HG03066 (cell line): ENCODE measurements around the gene SLC26A1.
"Not testable (repeated sequence)": the region's sequence is repeated elsewhere in the genome, so short reads cannot be mapped to it uniquely, and the experiment has no call there.

Source experiments
- ATAC-seq: cut with Tn5 transposase; IDR thresholded peaks from one replicate; pipeline ENCODE4 v1.9.1; 2021; ENCODE audit warnings: low read depth; ENCODE audit not compliant: unreplicated experiment

SLC26A1 gene

DNA sequence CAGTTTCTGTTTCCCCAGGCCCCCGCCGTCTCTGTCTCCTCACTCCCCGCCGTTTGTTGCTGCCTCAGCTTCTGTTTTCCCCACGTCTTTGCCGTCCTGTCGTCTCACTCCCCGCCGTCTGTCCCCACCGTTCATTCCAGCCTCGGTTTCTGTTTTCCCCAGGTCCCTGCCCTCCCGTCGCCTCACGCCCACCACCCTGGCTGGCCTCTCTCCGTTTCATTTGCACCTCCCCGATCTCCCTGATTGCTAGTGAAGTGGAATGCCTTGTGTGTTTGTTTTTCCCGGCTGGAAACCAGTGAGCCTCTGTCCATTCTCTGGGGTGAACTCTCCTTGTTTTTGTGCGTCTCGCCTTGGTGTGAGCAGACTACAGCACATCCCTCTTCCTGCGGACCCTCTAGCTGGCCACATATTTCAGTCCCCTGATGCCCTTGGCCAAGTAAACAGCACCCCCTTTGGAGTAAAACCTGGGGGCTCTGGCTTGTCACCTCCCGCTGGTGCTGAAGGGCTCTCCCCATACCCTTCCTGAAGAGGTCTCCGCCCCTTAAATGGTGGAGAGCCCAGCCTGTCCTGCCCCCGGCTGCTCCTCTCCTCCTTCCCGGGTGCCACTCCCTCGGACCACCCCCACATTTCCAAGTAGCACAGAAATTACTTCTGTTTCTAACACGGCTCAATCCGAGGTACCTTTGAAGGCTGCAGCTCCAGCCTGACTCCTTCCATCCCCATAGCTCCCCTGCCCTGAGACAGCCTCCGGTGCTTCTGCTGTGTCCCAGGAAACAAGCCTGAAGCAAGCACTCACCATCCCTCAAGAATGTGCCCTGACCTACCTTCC is 47.7 kb downstream of the SLC26A1 start:
- ATAC-seq, result no peak

DNA sequence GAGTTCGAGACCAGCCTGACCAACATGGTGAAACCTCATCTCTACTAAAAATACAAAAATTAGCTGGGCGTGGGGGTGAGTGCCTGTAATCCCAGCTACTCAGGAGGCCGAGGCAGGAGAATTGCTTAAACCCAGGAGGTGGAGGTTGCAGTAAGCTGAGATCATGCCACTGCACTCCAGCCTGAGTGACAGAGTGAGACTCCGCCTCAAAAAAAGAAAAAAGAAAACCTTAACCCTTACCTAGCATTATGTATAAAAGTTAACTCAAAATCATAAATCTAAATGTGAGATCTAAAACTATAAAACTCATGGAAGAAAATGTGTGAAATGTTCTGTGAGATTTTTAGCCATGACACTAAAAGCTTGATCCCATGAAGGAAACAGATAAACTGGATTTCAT is 53.7 kb downstream of the SLC26A1 start:
- ATAC-seq, result not testable (repeated sequence)
